Astrocyte of the hippocampus (primary cell): ENCODE results near the gene STOX2.

Experiments
- DNase-seq: peaks from one replicate; pipeline ENCODE4 v3.0.0; 2011; ENCODE audit warnings: low read depth, low spot score

STOX2 gene

GRCh38 chr4:183986291-183986970 lies 81.3 kb downstream of the STOX2 start:
- DNase-seq: no peak

GRCh38 chr4:183986971-183987946 lies 82.2 kb downstream of the STOX2 start:
- DNase-seq: peak; percentile 95

GRCh38 chr4:183987987-183988392 lies 82.9 kb downstream of the STOX2 start:
- peak; percentile 95 for DNase-seq

- DNase-seq: no peak
Observed at GRCh38 chr4:183988874-183989273, 83.8 kb downstream of the STOX2 start.

- DNase-seq: peak; percentile 30
Observed at GRCh38 chr4:183989461-183989860, 84.4 kb downstream of the STOX2 start.

GRCh38 chr4:183989931-183990330 lies 84.8 kb downstream of the STOX2 start:
- no peak for DNase-seq

GRCh38 chr4:183993676-183994075 lies 88.6 kb downstream of the STOX2 start:
- DNase-seq: no peak

- DNase-seq: no peak
Observed at GRCh38 chr4:183995570-183995969, 90.5 kb downstream of the STOX2 start.

GRCh38 chr4:183996868-183997267 lies 91.8 kb downstream of the STOX2 start:
- DNase-seq: peak; percentile 23

GRCh38 chr4:183999435-183999834 lies 94.3 kb downstream of the STOX2 start:
- no peak for DNase-seq

GRCh38 chr4:184000457-184001396 lies 95.6 kb downstream of the STOX2 start:
- no peak for DNase-seq

- no peak for DNase-seq
Observed at GRCh38 chr4:184003433-184003832, 98.3 kb downstream of the STOX2 start.

GRCh38 chr4:184007891-184008290 lies 102.8 kb downstream of the STOX2 start:
- DNase-seq: peak; percentile 42

GRCh38 chr4:184010696-184011095 lies 105.6 kb downstream of the STOX2 start:
- no peak for DNase-seq

- DNase-seq: no peak
Observed at GRCh38 chr4:184011826-184012380, 106.8 kb downstream of the STOX2 start.

GRCh38 chr4:184012937-184013336 lies 107.8 kb downstream of the STOX2 start:
- DNase-seq: no peak

- DNase-seq: no peak
Observed at GRCh38 chr4:184014301-184014700, 109.2 kb downstream of the STOX2 start.

GRCh38 chr4:184016759-184017668 lies 111.9 kb downstream of the STOX2 start:
- DNase-seq: no peak

GRCh38 chr4:184019076-184019475 lies 114.0 kb downstream of the STOX2 start:
- no peak for DNase-seq
